GM12878 (cell line): Measurements from ENCODE around the gene VTN. TPM values are rescaled to one million over a fixed set of nuclear protein-coding genes. Genes with fewer than 3 reads are reported as not detected.

Experiments used
- ATAC-seq: fragments of 200-7000 bp; cut with Tn5 transposase; 3 replicates; pipeline ENCODE4 v1.9.1; 2020; ENCODE audit warnings: mild to moderate bottlenecking, moderate library complexity
- BruUV-seq: library from RNA; stranded (reverse); fragments of 400-500 nt; replicated peaks from 2 replicates; lab custom pipeline; 2021; lab: Mats Ljungman, UMichigan
- CTCF ChIA-PET: fragments of 300-600 bp; sonication (Branson Sonifier 250); formaldehyde crosslinking; extraction: SDS; loops from one replicate; lab custom pipeline; 2021; ENCODE audit warnings: inconsistent platforms; lab: Yijun Ruan, JAX
- POLR2A ChIA-PET: fragments of 350-600 bp; formaldehyde crosslinking; extraction: SDS; loops from one replicate; lab custom pipeline; 2021; ENCODE audit warnings: inconsistent platforms; lab: Charles Lee
- RAD21 ChIA-PET: fragments of 300-600 bp; sonication (Branson Sonifier 250); formaldehyde crosslinking; loops from one replicate; lab custom pipeline; 2023; ENCODE audit warnings: antibody characterized with exemption; ENCODE audit not compliant: unreplicated experiment; lab: Charles Lee
- SMC1A ChIA-PET: fragments of 300-600 bp; sonication (Branson Sonifier 250); formaldehyde crosslinking; loops from one replicate; lab custom pipeline; 2023; ENCODE audit not compliant: unreplicated experiment, uncharacterized antibody; lab: Charles Lee
- DNase-seq: peaks from one replicate; pipeline ENCODE4 v3.0.0-alpha.2; 2011; ENCODE audit warnings: low read depth, low spot score
- FAIRE-seq: peaks from 3 replicates; lab custom pipeline; 2011; peaks lifted over from hg19 to GRCh38; lab: Jason Lieb, UNC
- H2AFZ ChIP-seq: 2 replicates; pipeline ENCODE4 v1.6.0; 2011; ENCODE audit warnings: low read depth, low read length, control low read depth; ENCODE audit not compliant: control insufficient read depth
- H3K27ac ChIP-seq: 2 replicates; pipeline ENCODE4 v1.5.1; 2011; ENCODE audit warnings: control low read depth; ENCODE audit not compliant: control insufficient read depth, insufficient read depth
- H3K27me3 ChIP-seq, 2 experiments: replicated peaks in 1 of 2; 2 replicates each; pipeline versions ENCODE4 v1.6.0 to v1.6.1; 2011; ENCODE audit warnings: low read length in 1 of 2; ENCODE audit not compliant: control insufficient read depth in 2 of 2, insufficient read depth in 2 of 2
- H3K36me3 ChIP-seq, 2 experiments: 2 replicates each; pipeline ENCODE4 v1.5.1; 2011; ENCODE audit warnings: low read length in 1 of 2; ENCODE audit not compliant: control insufficient read depth in 2 of 2, insufficient read depth in 2 of 2
- H3K4me1 ChIP-seq: 2 replicates; pipeline ENCODE4 v1.6.1; 2011; ENCODE audit warnings: mild to moderate bottlenecking, low read length, moderate library complexity, mixed read lengths; ENCODE audit not compliant: control insufficient read depth, insufficient read depth
- H3K4me2 ChIP-seq: 2 replicates; pipeline ENCODE4 v1.6.0; 2011; ENCODE audit warnings: control low read depth; ENCODE audit not compliant: control insufficient read depth, insufficient read depth
- H3K4me3 ChIP-seq: fragments of 200-600 bp; sonication (generic); 2 replicates; pipeline ENCODE4 v1.5.1; 2016
- H3K79me2 ChIP-seq: 2 replicates; pipeline ENCODE4 v1.6.0; 2011; ENCODE audit warnings: low read length; ENCODE audit not compliant: control insufficient read depth, insufficient read depth
- H3K9ac ChIP-seq: 2 replicates; pipeline ENCODE4 v1.8.0; 2011; ENCODE audit warnings: low read length, control low read depth, mixed read lengths; ENCODE audit not compliant: control insufficient read depth, insufficient read depth
- H3K9me3 ChIP-seq: replicated peaks from 3 replicates; pipeline ENCODE4 v1.5.1; 2011; ENCODE audit warnings: mild to moderate bottlenecking, low read length; ENCODE audit not compliant: control insufficient read depth, insufficient read depth
- H4K20me1 ChIP-seq: 2 replicates; pipeline ENCODE4 v1.6.0; 2011; ENCODE audit not compliant: control insufficient read depth, insufficient read depth
- ATF7 ChIP-seq: fragments of 450-650 bp; IDR thresholded peaks from 2 replicates; pipeline ENCODE4 v1.6.1; 2016; ENCODE audit warnings: low read depth, mild to moderate bottlenecking
- BACH1 ChIP-seq: fragments of 450-650 bp; IDR thresholded peaks from 2 replicates; pipeline ENCODE4 v1.6.1; 2017; ENCODE audit warnings: mild to moderate bottlenecking, borderline replicate concordance
- CREM ChIP-seq: IDR thresholded peaks from 2 replicates; pipeline ENCODE4 v1.6.1; 2014; ENCODE audit warnings: antibody characterized with exemption, low read depth
- FOXK2 ChIP-seq: fragments of 450-650 bp; IDR thresholded peaks from 2 replicates; pipeline ENCODE4 v1.6.1; 2017; ENCODE audit warnings: mild to moderate bottlenecking, moderate library complexity
- IRF4 ChIP-seq: IDR thresholded peaks from 2 replicates; pipeline ENCODE4 v1.6.1; 2011; ENCODE audit warnings: low read depth, low read length
- NFXL1 ChIP-seq: fragments of 450-650 bp; IDR thresholded peaks from 2 replicates; pipeline ENCODE4 v1.6.1; 2017; ENCODE audit warnings: antibody characterized with exemption, mild to moderate bottlenecking, borderline replicate concordance
- POLR2AphosphoS2 ChIP-seq: IDR thresholded peaks from 2 replicates; pipeline ENCODE4 v1.6.1; 2011; ENCODE audit warnings: low read depth, mild to moderate bottlenecking, low read length, improper control_type of control experiment, moderate library complexity
- SMC3 ChIP-seq: IDR thresholded peaks from 2 replicates; pipeline ENCODE4 v1.6.1; 2011; ENCODE audit warnings: low read length, improper control_type of control experiment, borderline replicate concordance
- SUZ12 ChIP-seq: fragments of 200-600 bp; sonication (generic); IDR thresholded peaks from one replicate; pipeline ENCODE4 v1.6.1; 2018; ENCODE audit warnings: antibody characterized with exemption, mild to moderate bottlenecking; ENCODE audit not compliant: unreplicated experiment
- TARDBP ChIP-seq: IDR thresholded peaks from 2 replicates; pipeline ENCODE4 v1.6.1; 2016; ENCODE audit warnings: borderline replicate concordance
- TBL1XR1 ChIP-seq: IDR thresholded peaks from 2 replicates; pipeline ENCODE4 v1.6.1; 2012; ENCODE audit warnings: low read depth, low read length, improper control_type of control experiment
- TCF7 ChIP-seq: IDR thresholded peaks from 2 replicates; pipeline ENCODE4 v1.6.1; 2014; ENCODE audit warnings: antibody characterized with exemption, borderline replicate concordance
- ZZZ3 ChIP-seq: IDR thresholded peaks from 2 replicates; pipeline ENCODE4 v1.6.1; 2011; ENCODE audit warnings: low read depth; ENCODE audit not compliant: control insufficient read depth, insufficient read length
- WGBS: methylation state at CpG from one replicate; pipeline ENCODE4 v1.1.6; 2016; ENCODE audit warnings: low lambda C conversion rate; ENCODE audit not compliant: insufficient replicate concordance, insufficient coverage; ENCODE audit errors: missing lambda C conversion rate; 5-methylcytosine and 5-hydroxymethylcytosine counted together
- in situ Hi-C: fragments of 300-500 bp; cut with MboI; formaldehyde crosslinking; loops from 9 replicates; pipeline ENCODE4 v1.14.3; 2018; ENCODE audit warnings: mixed read lengths
- intact Hi-C: fragments of 100-400 bp; cut with micrococcal nuclease; formaldehyde crosslinking; loops from one replicate; pipeline ENCODE4 v1.14.2; 2022; ENCODE audit not compliant: unreplicated experiment
- polyA plus RNA-seq, 11 experiments: library from polyadenylated mRNA; depleted of rRNA in 4 of 11; unstranded in 6 of 11; stranded (reverse) in 5 of 11; fragments of >200 nt; fragmentation: Nextera tagmentation in 4 of 11; fragmentation: Illumina TruSeq in 1 of 11; extraction: Ambion mirVana in 4 of 11; extraction: Trizol in 1 of 11; gene quantifications; 1 replicate in 1 of 11; 2 replicates in 10 of 11; pipeline versions ENCODE4 v1.2.1 to v1.2.3, GENCODE V29; 2011 to 2016; ENCODE audit warnings: inconsistent platforms in 2 of 11, missing spikeins in 2 of 11, low read depth in 1 of 11
- total RNA-seq, 4 experiments: library from RNA; depleted of rRNA in 3 of 4; stranded (reverse); fragments of >200 nt in 3 of 4; fragmentation: Illumina TruSeq in 1 of 4; extraction: Trizol in 1 of 4; gene quantifications; 2 replicates each; pipeline versions ENCODE4 v1.2.1 to v1.2.3, GENCODE V29; 2013 to 2021
- TF ChIP-seq, protein P1 (sequence below): IDR thresholded peaks from 2 replicates; pipeline ENCODE4 v1.6.1; 2011; ENCODE audit warnings: borderline replicate concordance, low read depth, mild to moderate bottlenecking, moderate library complexity, mixed read lengths, low read length; ENCODE audit not compliant: insufficient read depth; ENCODE audit errors: extremely low read length
- TF ChIP-seq, protein P2 (sequence below): IDR thresholded peaks from 2 replicates; pipeline ENCODE4 v1.6.1; 2012; ENCODE audit warnings: mild to moderate bottlenecking, low read depth, low read length
- TF ChIP-seq, protein P3 (sequence below): fragments of 450-650 bp; IDR thresholded peaks from 2 replicates; pipeline ENCODE4 v1.6.1; 2017; ENCODE audit warnings: borderline replicate concordance

Gene VTN
- total and polyA plus RNA-seq, 10 of the 15 experiments (the other 5 are each of a cell fraction or from before 2014, with no cell fraction given) = 0.04 to 1.3 (median 0.13) TPM; not detected in 5

DNA sequence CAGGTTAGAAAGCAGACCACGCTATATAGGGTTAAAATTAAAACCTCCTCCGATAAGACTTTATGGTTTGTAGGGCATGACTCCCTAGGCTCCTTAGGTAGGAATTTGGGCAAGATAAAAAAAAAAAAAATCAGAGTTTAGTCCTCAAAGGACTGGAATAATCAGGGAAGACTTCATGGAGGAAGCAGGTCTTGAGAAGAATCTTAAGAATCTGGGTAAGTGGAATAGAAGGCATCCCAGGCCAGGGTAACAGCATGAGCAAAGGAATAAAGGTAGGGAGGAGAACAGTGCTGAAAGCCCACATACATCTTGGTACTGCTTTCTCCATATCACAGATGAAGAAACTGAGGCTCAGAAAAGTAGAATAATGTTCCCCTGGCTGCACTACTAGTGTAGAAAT lies 20.5 kb upstream of the VTN start (continued):
- TF ChIP-seq TCF7 (no peak), IRF4 (no peak), CREM (no peak)
- TF ChIP-seq, protein P1, sequence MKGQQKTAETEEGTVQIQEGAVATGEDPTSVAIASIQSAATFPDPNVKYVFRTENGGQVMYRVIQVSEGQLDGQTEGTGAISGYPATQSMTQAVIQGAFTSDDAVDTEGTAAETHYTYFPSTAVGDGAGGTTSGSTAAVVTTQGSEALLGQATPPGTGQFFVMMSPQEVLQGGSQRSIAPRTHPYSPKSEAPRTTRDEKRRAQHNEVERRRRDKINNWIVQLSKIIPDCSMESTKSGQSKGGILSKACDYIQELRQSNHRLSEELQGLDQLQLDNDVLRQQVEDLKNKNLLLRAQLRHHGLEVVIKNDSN = no peak

GRCh38 chr17:28390141-28390540 lies 20.0 kb upstream of the VTN start:
- in situ Hi-C loops = no loop called here
- ChIA-PET RAD21 (no interaction called here), SMC1A (interaction anchor here (1.3 kb wide), 1 partner anchor 8 kb away, joined by 3 read pairs; no protein-coding TSS in a partner anchor), CTCF (interaction anchor here (1.5 kb wide), 1 partner anchor 27 kb away, joined by 6 read pairs; no protein-coding TSS in a partner anchor), POLR2A (no interaction called here)
- 88% methylated on average over 1 of the region's 1 CpG for WGBS
- Histone ChIP-seq H3K9me3 (no peaks in the 10 kb centered on the region), H3K4me3 (no peak overlapping the region), H2AFZ (no peak overlapping the region), H3K9ac (no peak overlapping the region), H4K20me1 (no peaks in the 10 kb centered on the region), H3K79me2 (peaks cover 2% of the 10 kb centered on the region; the same call in 1 of the 2 replicates), H3K27me3 (no peaks in the 10 kb centered on the region), H3K4me1 (no peaks in the 10 kb centered on the region), H3K36me3 (peaks cover 0 to 15% of the 10 kb centered on the region in 2 experiments; a peak in 2 of 4 replicates), H3K4me2 (no peak overlapping the region), H3K27ac (no peak overlapping the region)
- intact Hi-C loops = no loop called here
- no peak for DNase-seq
- BruUV-seq = no TSS peak
- no peak for ATAC-seq
- no peak for FAIRE-seq
- no peak for TF ChIP-seq SMC3
- no peak for TF ChIP-seq SUZ12
- TF ChIP-seq POLR2AphosphoS2 = no peak
- no peak for TF ChIP-seq TBL1XR1
- TF ChIP-seq ZZZ3 = no peak
- no peak for TF ChIP-seq TARDBP
- TF ChIP-seq ATF7 = no peak
- no peak for TF ChIP-seq CREM
- no peak for TF ChIP-seq NFXL1
- TF ChIP-seq, protein P2, sequence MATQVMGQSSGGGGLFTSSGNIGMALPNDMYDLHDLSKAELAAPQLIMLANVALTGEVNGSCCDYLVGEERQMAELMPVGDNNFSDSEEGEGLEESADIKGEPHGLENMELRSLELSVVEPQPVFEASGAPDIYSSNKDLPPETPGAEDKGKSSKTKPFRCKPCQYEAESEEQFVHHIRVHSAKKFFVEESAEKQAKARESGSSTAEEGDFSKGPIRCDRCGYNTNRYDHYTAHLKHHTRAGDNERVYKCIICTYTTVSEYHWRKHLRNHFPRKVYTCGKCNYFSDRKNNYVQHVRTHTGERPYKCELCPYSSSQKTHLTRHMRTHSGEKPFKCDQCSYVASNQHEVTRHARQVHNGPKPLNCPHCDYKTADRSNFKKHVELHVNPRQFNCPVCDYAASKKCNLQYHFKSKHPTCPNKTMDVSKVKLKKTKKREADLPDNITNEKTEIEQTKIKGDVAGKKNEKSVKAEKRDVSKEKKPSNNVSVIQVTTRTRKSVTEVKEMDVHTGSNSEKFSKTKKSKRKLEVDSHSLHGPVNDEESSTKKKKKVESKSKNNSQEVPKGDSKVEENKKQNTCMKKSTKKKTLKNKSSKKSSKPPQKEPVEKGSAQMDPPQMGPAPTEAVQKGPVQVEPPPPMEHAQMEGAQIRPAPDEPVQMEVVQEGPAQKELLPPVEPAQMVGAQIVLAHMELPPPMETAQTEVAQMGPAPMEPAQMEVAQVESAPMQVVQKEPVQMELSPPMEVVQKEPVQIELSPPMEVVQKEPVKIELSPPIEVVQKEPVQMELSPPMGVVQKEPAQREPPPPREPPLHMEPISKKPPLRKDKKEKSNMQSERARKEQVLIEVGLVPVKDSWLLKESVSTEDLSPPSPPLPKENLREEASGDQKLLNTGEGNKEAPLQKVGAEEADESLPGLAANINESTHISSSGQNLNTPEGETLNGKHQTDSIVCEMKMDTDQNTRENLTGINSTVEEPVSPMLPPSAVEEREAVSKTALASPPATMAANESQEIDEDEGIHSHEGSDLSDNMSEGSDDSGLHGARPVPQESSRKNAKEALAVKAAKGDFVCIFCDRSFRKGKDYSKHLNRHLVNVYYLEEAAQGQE = no peak
- TF ChIP-seq FOXK2 = no peak
- TF ChIP-seq, protein P3, sequence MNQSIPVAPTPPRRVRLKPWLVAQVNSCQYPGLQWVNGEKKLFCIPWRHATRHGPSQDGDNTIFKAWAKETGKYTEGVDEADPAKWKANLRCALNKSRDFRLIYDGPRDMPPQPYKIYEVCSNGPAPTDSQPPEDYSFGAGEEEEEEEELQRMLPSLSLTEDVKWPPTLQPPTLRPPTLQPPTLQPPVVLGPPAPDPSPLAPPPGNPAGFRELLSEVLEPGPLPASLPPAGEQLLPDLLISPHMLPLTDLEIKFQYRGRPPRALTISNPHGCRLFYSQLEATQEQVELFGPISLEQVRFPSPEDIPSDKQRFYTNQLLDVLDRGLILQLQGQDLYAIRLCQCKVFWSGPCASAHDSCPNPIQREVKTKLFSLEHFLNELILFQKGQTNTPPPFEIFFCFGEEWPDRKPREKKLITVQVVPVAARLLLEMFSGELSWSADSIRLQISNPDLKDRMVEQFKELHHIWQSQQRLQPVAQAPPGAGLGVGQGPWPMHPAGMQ = no peak
- no peak for TF ChIP-seq IRF4
- TF ChIP-seq BACH1 = no peak
